NCI-H1105 treated with DMSO at 0.1 percent for 48 hours (cell line): ENCODE data around the gene HFE.
"Not testable (repeated sequence)": the region's sequence is repeated elsewhere in the genome, so short reads cannot be mapped to it uniquely, and the experiment has no call there.

Experiments
- DNase-seq: peaks from one replicate; lab custom pipeline; 2025; lab: John Stamatoyannopoulos, UW

The HFE gene

GRCh38 chr6:26087284-26088115, at the start of gene HFE:
HFE (plus strand) TSS chr6:26087429; CDS start chr6:26087441, 12 bp downstream.
- no peak for DNase-seq

GRCh38 chr6:26041946-26042345, 45.3 kb upstream of the HFE start:
- no peak for DNase-seq

- DNase-seq: peak; percentile 99
These were observed 43.7 kb upstream of the HFE start for GRCh38 chr6:26043384-26044139.

- DNase-seq: peak; percentile 44
These were observed 42.8 kb upstream of the HFE start for GRCh38 chr6:26044140-26045064.

- peak; percentile 98 for DNase-seq
These were observed 41.9 kb upstream of the HFE start for GRCh38 chr6:26045065-26045927.

- DNase-seq: peak; percentile 28
These were observed 41.3 kb upstream of the HFE start for GRCh38 chr6:26045928-26046368.

GRCh38 chr6:26047329-26047728, 39.9 kb upstream of the HFE start:
- DNase-seq: not testable (repeated sequence)

GRCh38 chr6:26048590-26048989, 38.6 kb upstream of the HFE start:
- DNase-seq: no peak

GRCh38 chr6:26051665-26052310, 35.4 kb upstream of the HFE start:
- no peak for DNase-seq

- DNase-seq: not testable (repeated sequence)
These were observed 34.4 kb upstream of the HFE start for GRCh38 chr6:26052762-26053250.

- no peak for DNase-seq
These were observed 33.0 kb upstream of the HFE start for GRCh38 chr6:26053992-26054780.

GRCh38 chr6:26054781-26055718, 32.2 kb upstream of the HFE start:
- DNase-seq: peak; percentile 94

GRCh38 chr6:26055719-26056582, 31.3 kb upstream of the HFE start:
- peak; percentile 91 for DNase-seq

- peak; percentile 45 for DNase-seq
These were observed 30.5 kb upstream of the HFE start for GRCh38 chr6:26056583-26057350.

- no peak for DNase-seq
These were observed 29.3 kb upstream of the HFE start for GRCh38 chr6:26057899-26058298.

- DNase-seq: not testable (repeated sequence)
These were observed 28.7 kb upstream of the HFE start for GRCh38 chr6:26058477-26059033.
